ENCODE measurements around the gene LORICRIN.
"Not testable (repeated sequence)": the region's sequence is repeated elsewhere in the genome, so short reads cannot be mapped to it uniquely, and the experiment has no call there.

The LORICRIN gene, protein sequence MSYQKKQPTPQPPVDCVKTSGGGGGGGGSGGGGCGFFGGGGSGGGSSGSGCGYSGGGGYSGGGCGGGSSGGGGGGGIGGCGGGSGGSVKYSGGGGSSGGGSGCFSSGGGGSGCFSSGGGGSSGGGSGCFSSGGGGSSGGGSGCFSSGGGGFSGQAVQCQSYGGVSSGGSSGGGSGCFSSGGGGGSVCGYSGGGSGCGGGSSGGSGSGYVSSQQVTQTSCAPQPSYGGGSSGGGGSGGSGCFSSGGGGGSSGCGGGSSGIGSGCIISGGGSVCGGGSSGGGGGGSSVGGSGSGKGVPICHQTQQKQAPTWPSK

DNA sequence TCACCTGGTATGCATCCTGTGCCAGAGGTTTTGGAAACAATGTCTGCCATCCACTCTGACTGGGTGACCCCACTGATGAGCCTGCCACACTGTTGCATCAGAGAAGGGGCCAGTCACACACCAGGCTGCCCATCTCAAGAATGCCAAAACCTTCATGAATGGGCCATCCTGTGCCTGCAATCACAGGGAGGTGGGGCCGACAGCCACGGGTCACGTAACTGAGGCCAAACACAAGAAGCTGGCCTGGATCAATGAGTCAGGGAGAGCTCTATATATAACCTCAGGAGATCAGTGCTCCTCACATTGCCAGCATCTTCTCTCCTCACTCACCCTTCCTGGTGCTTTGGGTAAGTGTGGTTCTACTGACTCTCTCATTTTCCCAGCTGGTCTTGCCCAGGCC lies at the start of gene LORICRIN:
Gene LORICRIN, plus strand, starts transcription at position 301 of the 400 bp plus-strand sequence. CDS start 1,263 bp downstream, outside the sequence.
- no peak for DNase-seq

DNA sequence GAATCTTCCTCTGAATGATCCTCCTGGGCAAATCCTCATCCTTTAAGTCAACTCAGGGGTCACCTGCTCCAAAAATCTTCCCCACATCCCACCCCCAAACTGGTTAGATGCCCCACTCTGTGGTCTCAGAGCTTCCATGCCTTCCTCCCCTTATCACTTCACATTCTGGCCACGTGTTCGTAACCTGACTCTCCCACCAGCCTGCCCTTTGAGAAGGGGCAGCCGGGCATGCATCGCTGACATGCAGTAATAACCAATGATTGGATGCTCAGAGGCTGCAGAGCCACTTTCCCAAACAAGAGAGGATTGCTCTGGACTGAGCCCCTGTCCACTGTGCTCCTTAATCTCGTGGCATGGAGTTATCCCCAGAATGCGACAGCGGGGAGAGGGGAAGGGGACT lies 49.3 kb upstream of the LORICRIN start:
- no peak for DNase-seq

DNA sequence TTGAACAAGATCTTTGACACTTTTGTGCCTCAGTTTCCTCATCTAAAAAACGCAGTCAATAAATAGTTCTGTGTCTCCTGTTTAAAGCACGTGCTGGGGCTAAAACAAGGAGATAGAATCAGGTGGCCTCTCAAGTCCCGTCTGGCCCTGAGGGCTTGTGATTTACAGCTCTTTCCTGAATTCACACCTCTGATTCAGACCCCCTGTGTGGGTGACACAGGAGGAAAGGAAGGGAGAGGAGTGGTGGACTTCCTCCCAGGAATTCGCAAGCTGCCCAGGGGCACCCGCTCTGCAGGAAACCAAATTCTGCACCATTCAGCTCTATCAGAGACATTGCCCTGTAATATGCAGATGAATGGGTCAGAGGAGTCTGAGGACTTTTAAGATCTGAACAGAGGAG lies 47.3 kb upstream of the LORICRIN start:
- no peak for DNase-seq

- DNase-seq = no peak
Observed at GRCh38 chr1:153213519-153213918, 46.0 kb upstream of the LORICRIN start.

DNA sequence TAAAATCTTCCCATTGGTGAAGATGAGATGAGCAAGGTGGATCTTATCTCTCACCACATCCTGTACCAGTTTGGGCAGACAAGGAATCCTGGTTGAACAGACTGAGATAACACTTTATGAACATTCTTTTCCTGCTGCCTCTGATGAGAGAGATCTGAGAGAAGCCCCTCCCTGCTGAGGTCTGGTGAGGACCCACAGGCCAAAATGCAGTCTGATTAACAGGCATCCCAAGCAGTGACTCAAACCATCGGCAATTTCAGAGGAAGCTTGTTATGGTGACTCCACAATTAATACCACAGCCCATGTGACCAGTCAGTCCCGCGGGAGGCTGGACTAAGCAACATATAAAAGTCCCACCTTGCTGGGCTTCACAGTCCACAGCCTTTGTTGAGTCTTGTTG lies 42.3 kb upstream of the LORICRIN start, which contains the start of gene PRR9:
Gene PRR9, plus strand, starts transcription at position 373 of the 400 bp plus-strand sequence. CDS start 561 bp downstream, outside the sequence.
- DNase-seq = no peak

DNA sequence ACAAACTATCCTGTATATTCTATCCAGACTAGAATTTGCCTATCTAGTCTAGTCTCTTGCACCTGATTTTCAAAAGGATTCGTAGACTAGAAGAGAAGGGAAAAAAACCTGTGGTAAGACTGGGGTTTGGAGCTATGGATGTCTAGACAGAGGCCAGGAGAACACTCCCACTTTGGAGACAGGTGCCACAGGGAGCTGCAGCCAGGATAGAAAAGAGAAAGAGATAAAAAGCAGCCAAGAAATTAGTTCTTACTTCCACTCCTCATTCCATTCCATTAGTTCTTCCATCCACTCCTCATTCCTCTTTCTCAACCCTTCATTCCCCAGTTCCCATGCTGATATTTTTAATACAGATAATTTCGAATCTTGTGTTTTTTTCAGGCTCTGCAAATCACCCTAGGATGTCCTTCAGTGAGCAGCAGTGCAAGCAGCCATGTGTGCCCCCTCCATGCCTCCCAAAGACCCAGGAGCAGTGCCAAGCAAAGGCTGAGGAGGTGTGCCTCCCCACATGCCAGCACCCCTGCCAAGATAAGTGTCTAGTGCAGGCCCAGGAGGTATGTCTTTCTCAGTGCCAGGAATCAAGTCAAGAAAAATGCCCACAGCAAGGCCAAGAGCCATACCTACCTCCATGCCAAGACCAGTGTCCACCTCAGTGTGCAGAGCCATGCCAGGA lies 41.6 kb upstream of the LORICRIN start:
- no peak for DNase-seq

GRCh38 chr1:153220606-153221303 lies 38.7 kb upstream of the LORICRIN start:
- DNase-seq = no peak

GRCh38 chr1:153223040-153223891 lies 36.2 kb upstream of the LORICRIN start:
- DNase-seq = not testable (repeated sequence)

GRCh38 chr1:153227810-153228209 lies 31.7 kb upstream of the LORICRIN start:
- no peak for DNase-seq

GRCh38 chr1:153228491-153228890 lies 31.0 kb upstream of the LORICRIN start:
- DNase-seq = no peak

- not testable (repeated sequence) for DNase-seq
Observed at GRCh38 chr1:153229076-153229829, 30.2 kb upstream of the LORICRIN start.

- no peak for DNase-seq
Observed at GRCh38 chr1:153231363-153231762, 28.1 kb upstream of the LORICRIN start.

DNA sequence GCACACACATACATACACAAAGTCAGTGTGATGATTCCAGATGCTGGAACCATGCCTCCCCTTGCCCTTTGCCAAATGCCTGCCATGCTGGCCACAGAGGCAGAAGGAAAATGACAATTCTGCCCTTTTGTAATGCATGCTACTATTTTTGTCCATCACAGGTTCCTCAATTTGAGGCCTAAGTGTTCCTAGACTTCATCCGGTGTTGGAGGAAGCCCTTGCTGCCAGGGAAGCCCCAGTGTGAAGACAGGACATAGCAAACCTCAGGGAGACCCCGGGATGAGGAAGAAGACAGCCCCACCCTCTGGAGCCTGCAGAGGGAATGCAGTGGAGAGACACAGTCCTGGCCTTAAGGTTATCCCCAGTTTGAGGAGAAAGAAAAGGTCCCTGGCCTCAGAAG lies 27.7 kb upstream of the LORICRIN start:
- DNase-seq = no peak

DNA sequence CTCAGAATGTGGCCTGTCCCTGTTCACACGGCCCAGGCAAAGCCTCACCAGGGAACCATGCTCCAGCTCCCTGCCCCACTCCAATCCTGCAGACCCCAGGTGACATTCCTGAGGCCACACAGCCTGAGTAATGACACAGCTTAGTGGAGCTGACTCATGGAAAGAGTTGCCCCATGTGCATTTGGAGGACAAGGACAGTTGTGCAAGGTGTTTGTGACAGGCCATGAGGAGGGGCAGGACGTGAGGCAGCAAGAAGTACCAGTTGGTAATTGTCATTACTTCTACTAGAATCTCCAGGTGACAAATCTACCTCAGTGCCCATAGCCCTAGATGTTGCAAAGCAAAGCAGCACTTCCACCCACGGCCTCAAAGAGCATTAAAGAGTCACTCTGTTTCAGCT lies 26.9 kb upstream of the LORICRIN start:
- no peak for DNase-seq

- DNase-seq = no peak
Observed at GRCh38 chr1:153233448-153233847, 26.0 kb upstream of the LORICRIN start.

- DNase-seq = no peak
Observed at GRCh38 chr1:153238527-153238926, 21.0 kb upstream of the LORICRIN start.

GRCh38 chr1:153242160-153242559 lies 17.3 kb upstream of the LORICRIN start:
- DNase-seq = no peak

GRCh38 chr1:153245466-153245865 lies 14.0 kb upstream of the LORICRIN start:
- DNase-seq = no peak

DNA sequence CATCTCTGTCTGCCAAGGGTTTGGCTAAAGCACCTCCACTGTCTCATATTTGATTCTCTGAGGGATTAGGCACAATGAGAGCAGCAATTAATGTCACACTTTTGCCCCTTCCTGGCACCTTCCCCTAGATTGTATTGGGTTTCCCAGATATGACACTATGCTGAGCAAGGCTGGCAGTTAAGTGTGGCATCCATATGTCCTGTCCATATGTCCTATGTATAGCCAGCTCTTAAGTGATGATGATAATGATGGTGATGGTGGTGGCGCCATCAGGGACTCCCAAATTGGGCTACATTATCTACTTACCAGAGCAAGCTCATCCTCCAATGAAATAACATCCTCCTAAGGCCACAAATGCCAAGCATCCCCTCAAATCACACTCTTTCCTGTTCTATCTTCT lies 13.5 kb upstream of the LORICRIN start:
- no peak for DNase-seq

DNA sequence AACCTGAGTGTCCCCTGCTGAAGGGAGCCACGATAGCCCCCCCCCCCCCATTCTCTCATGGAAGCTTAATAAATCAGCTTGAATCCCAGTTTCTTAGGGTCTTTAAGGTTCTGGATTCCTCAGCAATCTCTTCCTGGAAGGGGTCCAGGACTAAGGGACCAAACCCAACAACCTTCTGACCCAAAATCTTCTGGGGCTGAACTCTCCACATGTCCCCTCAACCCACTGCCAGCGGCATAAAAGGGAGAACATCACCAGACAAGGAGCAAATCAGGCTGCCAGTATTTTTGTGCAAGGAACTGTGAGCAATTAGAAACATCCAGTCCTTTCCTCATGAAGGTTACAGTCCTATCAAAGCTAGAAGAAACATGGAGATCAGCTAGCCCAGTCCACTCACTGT lies 12.7 kb upstream of the LORICRIN start:
- no peak for DNase-seq

GRCh38 chr1:153248176-153248879 lies 11.2 kb upstream of the LORICRIN start:
- DNase-seq = no peak

Data from NCI-H2081 treated with DMSO at 0.1 percent for 48 hours (cell line).